H1 (cell line): ENCODE measurements around the gene AGBL4. TPM values are rescaled to one million over a fixed set of nuclear protein-coding genes. Genes with fewer than 3 reads are reported as not detected.

Experiments used
- MAX ChIP-seq: IDR thresholded peaks from 2 replicates; pipeline ENCODE4 v1.6.1; 2012; ENCODE audit warnings: inconsistent platforms
- RAD21 ChIP-seq, 2 experiments: IDR thresholded peaks in 1 of 2; conservative IDR thresholded peaks in 1 of 2; 2 replicates each; pipeline ENCODE4 v1.6.1; 2011; ENCODE audit warnings: low read depth in 2 of 2, low read length in 2 of 2, improper control_type of control experiment in 1 of 2, inconsistent platforms in 1 of 2, mild to moderate bottlenecking in 1 of 2, moderate library complexity in 1 of 2
- polyA plus RNA-seq, 7 experiments: library from polyadenylated mRNA; depleted of rRNA in 3 of 7; stranded (reverse) in 5 of 7; unstranded in 2 of 7; fragments of >200 nt in 5 of 7; fragments of 200-250 nt in 2 of 7; gene quantifications; 1 replicate in 5 of 7; 2 replicates in 1 of 7; 4 replicates in 1 of 7; pipeline versions ENCODE4 v1.2.1 to v1.2.3, GENCODE V29; 2011 to 2013; ENCODE audit warnings: missing spikeins in 2 of 7, mixed read lengths in 2 of 7
- total RNA-seq: library from RNA; stranded (reverse); fragmentation: NEBNext Ultra II Directional; extraction: Animal tissue kit (Norgen Biotek cat#: 25700); gene quantifications from 2 replicates; pipeline ENCODE4 v1.2.1, GENCODE V29; 2021

The AGBL4 gene
- total and polyA plus RNA-seq, 2 of the 8 experiments (the other 6 are each of a cell fraction or from before 2014, with no cell fraction given), result 0.41 to 0.45 TPM

GRCh38 chr1:49251019-49251784, 772.6 kb downstream of the AGBL4 start (continued):
- no peak for TF ChIP-seq MAX
- TF ChIP-seq RAD21 (IDR thresholded peaks at IDR 0.05 in 1 of 2, conservative IDR thresholded peaks at IDR 0.05 in 1 of 2; ENCODE audit: low read depth in 2 of 2, low read length in 2 of 2), result no peak
